GM12878 (cell line): ENCODE measurements around the gene N4BP3. TPM values are rescaled to one million over a fixed set of nuclear protein-coding genes. Genes with fewer than 3 reads are reported as not detected.
"Not testable (repeated sequence)": the region's sequence is repeated elsewhere in the genome, so short reads cannot be mapped to it uniquely, and the experiment has no call there.

Experiments
- ATAC-seq: fragments of 200-7000 bp; cut with Tn5 transposase; 3 replicates; pipeline ENCODE4 v1.9.1; 2020; ENCODE audit warnings: mild to moderate bottlenecking, moderate library complexity
- BruUV-seq: library from RNA; stranded (reverse); fragments of 400-500 nt; replicated peaks from 2 replicates; lab custom pipeline; 2021; lab: Mats Ljungman, UMichigan
- CTCF ChIA-PET: fragments of 300-600 bp; sonication (Branson Sonifier 250); formaldehyde crosslinking; extraction: SDS; loops from one replicate; lab custom pipeline; 2021; ENCODE audit warnings: inconsistent platforms; lab: Yijun Ruan, JAX
- POLR2A ChIA-PET: fragments of 350-600 bp; formaldehyde crosslinking; extraction: SDS; loops from one replicate; lab custom pipeline; 2021; ENCODE audit warnings: inconsistent platforms; lab: Charles Lee
- RAD21 ChIA-PET: fragments of 300-600 bp; sonication (Branson Sonifier 250); formaldehyde crosslinking; loops from one replicate; lab custom pipeline; 2023; ENCODE audit warnings: antibody characterized with exemption; ENCODE audit not compliant: unreplicated experiment; lab: Charles Lee
- SMC1A ChIA-PET: fragments of 300-600 bp; sonication (Branson Sonifier 250); formaldehyde crosslinking; loops from one replicate; lab custom pipeline; 2023; ENCODE audit not compliant: unreplicated experiment, uncharacterized antibody; lab: Charles Lee
- DNase-seq: peaks from one replicate; pipeline ENCODE4 v3.0.0-alpha.2; 2011; ENCODE audit warnings: low read depth, low spot score
- FAIRE-seq: peaks from 3 replicates; lab custom pipeline; 2011; peaks lifted over from hg19 to GRCh38; lab: Jason Lieb, UNC
- H2AFZ ChIP-seq: 2 replicates; pipeline ENCODE4 v1.6.0; 2011; ENCODE audit warnings: low read depth, low read length, control low read depth; ENCODE audit not compliant: control insufficient read depth
- H3K27ac ChIP-seq: 2 replicates; pipeline ENCODE4 v1.5.1; 2011; ENCODE audit warnings: control low read depth; ENCODE audit not compliant: control insufficient read depth, insufficient read depth
- H3K27me3 ChIP-seq, 2 experiments: replicated peaks in 1 of 2; 2 replicates each; pipeline versions ENCODE4 v1.6.0 to v1.6.1; 2011; ENCODE audit warnings: low read length in 1 of 2; ENCODE audit not compliant: control insufficient read depth in 2 of 2, insufficient read depth in 2 of 2
- H3K36me3 ChIP-seq, 2 experiments: 2 replicates each; pipeline ENCODE4 v1.5.1; 2011; ENCODE audit warnings: low read length in 1 of 2; ENCODE audit not compliant: control insufficient read depth in 2 of 2, insufficient read depth in 2 of 2
- H3K4me1 ChIP-seq: 2 replicates; pipeline ENCODE4 v1.6.1; 2011; ENCODE audit warnings: mild to moderate bottlenecking, low read length, moderate library complexity, mixed read lengths; ENCODE audit not compliant: control insufficient read depth, insufficient read depth
- H3K4me2 ChIP-seq: 2 replicates; pipeline ENCODE4 v1.6.0; 2011; ENCODE audit warnings: control low read depth; ENCODE audit not compliant: control insufficient read depth, insufficient read depth
- H3K4me3 ChIP-seq: fragments of 200-600 bp; sonication (generic); 2 replicates; pipeline ENCODE4 v1.5.1; 2016
- H3K79me2 ChIP-seq: 2 replicates; pipeline ENCODE4 v1.6.0; 2011; ENCODE audit warnings: low read length; ENCODE audit not compliant: control insufficient read depth, insufficient read depth
- H3K9ac ChIP-seq: 2 replicates; pipeline ENCODE4 v1.8.0; 2011; ENCODE audit warnings: low read length, control low read depth, mixed read lengths; ENCODE audit not compliant: control insufficient read depth, insufficient read depth
- H3K9me3 ChIP-seq: replicated peaks from 3 replicates; pipeline ENCODE4 v1.5.1; 2011; ENCODE audit warnings: mild to moderate bottlenecking, low read length; ENCODE audit not compliant: control insufficient read depth, insufficient read depth
- H4K20me1 ChIP-seq: 2 replicates; pipeline ENCODE4 v1.6.0; 2011; ENCODE audit not compliant: control insufficient read depth, insufficient read depth
- ATF7 ChIP-seq: fragments of 450-650 bp; IDR thresholded peaks from 2 replicates; pipeline ENCODE4 v1.6.1; 2016; ENCODE audit warnings: low read depth, mild to moderate bottlenecking
- EP300 ChIP-seq, 2 experiments: fragments of 150-350 bp in 1 of 2; IDR thresholded peaks; 2 replicates each; pipeline ENCODE4 v1.6.1; 2011 to 2012; ENCODE audit warnings: low read depth in 2 of 2, low read length in 2 of 2, borderline replicate concordance in 1 of 2, improper control_type of control experiment in 1 of 2, inconsistent platforms in 1 of 2; ENCODE audit not compliant: control insufficient read depth in 1 of 2
- FOXK2 ChIP-seq: fragments of 450-650 bp; IDR thresholded peaks from 2 replicates; pipeline ENCODE4 v1.6.1; 2017; ENCODE audit warnings: mild to moderate bottlenecking, moderate library complexity
- KAT2A ChIP-seq: conservative IDR thresholded peaks from 2 replicates; pipeline ENCODE4 v1.6.1; 2011; ENCODE audit warnings: low read depth, low read length; ENCODE audit not compliant: control insufficient read depth
- POLR2AphosphoS2 ChIP-seq: IDR thresholded peaks from 2 replicates; pipeline ENCODE4 v1.6.1; 2011; ENCODE audit warnings: low read depth, mild to moderate bottlenecking, low read length, improper control_type of control experiment, moderate library complexity
- SMAD5 ChIP-seq: IDR thresholded peaks from 2 replicates; pipeline ENCODE4 v1.6.1; 2016; ENCODE audit warnings: antibody characterized with exemption, low read depth
- STAT3 ChIP-seq: IDR thresholded peaks from 2 replicates; pipeline ENCODE4 v1.6.1; 2011; ENCODE audit warnings: low read depth, low read length, improper control_type of control experiment
- USF1 ChIP-seq: IDR thresholded peaks from 2 replicates; pipeline ENCODE4 v1.6.1; 2011; ENCODE audit warnings: borderline replicate concordance, low read depth, mild to moderate bottlenecking, moderate library complexity, mixed read lengths, low read length; ENCODE audit not compliant: insufficient read depth; ENCODE audit errors: extremely low read length
- YBX1 ChIP-seq: fragments of 450-650 bp; IDR thresholded peaks from 2 replicates; pipeline ENCODE4 v1.6.1; 2016; ENCODE audit warnings: antibody characterized with exemption
- ZNF592 ChIP-seq: fragments of 450-650 bp; IDR thresholded peaks from 2 replicates; pipeline ENCODE4 v1.6.1; 2017; ENCODE audit warnings: mild to moderate bottlenecking, moderate library complexity
- WGBS: methylation state at CpG from one replicate; pipeline ENCODE4 v1.1.6; 2016; ENCODE audit warnings: low lambda C conversion rate; ENCODE audit not compliant: insufficient replicate concordance, insufficient coverage; ENCODE audit errors: missing lambda C conversion rate; 5-methylcytosine and 5-hydroxymethylcytosine counted together
- in situ Hi-C: fragments of 300-500 bp; cut with MboI; formaldehyde crosslinking; loops from 9 replicates; pipeline ENCODE4 v1.14.3; 2018; ENCODE audit warnings: mixed read lengths
- intact Hi-C: fragments of 100-400 bp; cut with micrococcal nuclease; formaldehyde crosslinking; loops from one replicate; pipeline ENCODE4 v1.14.2; 2022; ENCODE audit not compliant: unreplicated experiment
- polyA plus RNA-seq, 11 experiments: library from polyadenylated mRNA; depleted of rRNA in 4 of 11; unstranded in 6 of 11; stranded (reverse) in 5 of 11; fragments of >200 nt; fragmentation: Nextera tagmentation in 4 of 11; fragmentation: Illumina TruSeq in 1 of 11; extraction: Ambion mirVana in 4 of 11; extraction: Trizol in 1 of 11; gene quantifications; 1 replicate in 1 of 11; 2 replicates in 10 of 11; pipeline versions ENCODE4 v1.2.1 to v1.2.3, GENCODE V29; 2011 to 2016; ENCODE audit warnings: inconsistent platforms in 2 of 11, missing spikeins in 2 of 11, low read depth in 1 of 11
- total RNA-seq, 4 experiments: library from RNA; depleted of rRNA in 3 of 4; stranded (reverse); fragments of >200 nt in 3 of 4; fragmentation: Illumina TruSeq in 1 of 4; extraction: Trizol in 1 of 4; gene quantifications; 2 replicates each; pipeline versions ENCODE4 v1.2.1 to v1.2.3, GENCODE V29; 2013 to 2021

N4BP3 gene
- total and polyA plus RNA-seq, 10 of the 15 experiments (the other 5 are each of a cell fraction or from before 2014, with no cell fraction given) = 0.06 to 13.0 (median 4.3) TPM

- H4K20me1 ChIP-seq, H3K4me3 ChIP-seq, ATAC-seq, H3K4me1 ChIP-seq, BruUV-seq, H3K27me3 ChIP-seq, H3K36me3 ChIP-seq, DNase-seq, H3K79me2 ChIP-seq, FAIRE-seq, H3K27ac ChIP-seq, H3K9me3 ChIP-seq, H2AFZ ChIP-seq, POLR2A ChIA-PET, H3K9ac ChIP-seq, H3K4me2 ChIP-seq: not testable (repeated sequence)
- SMC1A ChIA-PET = interaction anchor here (1.5 to 4.7 kb wide), 6 partner anchors 30 to 86 kb away, joined by 3 to 45 read pairs (median 10); no protein-coding TSS in a partner anchor
- RAD21 ChIA-PET = interaction anchor here (1.1 to 4.3 kb wide), 4 partner anchors 69 to 91 kb away, joined by 3 to 30 read pairs (median 14); partner anchors contain the start of gene NHP2
- in situ Hi-C loops = loop anchor here (5.0 kb wide), 1 partner anchor 70 kb away; no protein-coding TSS in a partner anchor
- intact Hi-C loops = loop anchor here (1.0 to 5.0 kb wide), 3 partner anchors 35 to 87 kb away; partner anchors contain the start of gene N4BP3
- CTCF ChIA-PET = interaction anchor here (0.8 to 9.1 kb wide), 14 partner anchors 27 to 108 kb away, joined by 3 to 183 read pairs (median 6); partner anchors contain the start of gene NHP2
- 52% methylated on average over 4 of the region's 4 CpGs for WGBS
Observed at GRCh38 chr5:178076965-178077364, 36.4 kb upstream of the N4BP3 start.

GRCh38 chr5:178077751-178078150 lies 35.6 kb upstream of the N4BP3 start:
- no peak for DNase-seq
- Histone ChIP-seq H3K79me2 (no peaks in the 10 kb centered on the region), H2AFZ (no peak overlapping the region), H3K4me2 (no peak overlapping the region), H3K4me1 (no peaks in the 10 kb centered on the region; the same call in 1 of the 2 replicates), H3K27me3 (no peaks in the 10 kb centered on the region), H3K36me3 (no peaks in the 10 kb centered on the region), H3K9me3 (no peaks in the 10 kb centered on the region), H3K27ac (no peak overlapping the region), H3K9ac (no peak overlapping the region), H3K4me3 (no peak overlapping the region), H4K20me1 (no peaks in the 10 kb centered on the region)
- intact Hi-C loops = loop anchor here (5.0 kb wide), 1 partner anchor 35 kb away; the partner anchor contains the start of gene N4BP3
- ATAC-seq = no peak
- in situ Hi-C loops = loop anchor here (5.0 kb wide), 1 partner anchor 70 kb away; no protein-coding TSS in a partner anchor
- ChIA-PET POLR2A (interaction anchor here (0.5 kb wide), 1 partner anchor 95 kb away, joined by 5 read pairs; no protein-coding TSS in a partner anchor), SMC1A (interaction anchor here (0.7 to 4.7 kb wide), 9 partner anchors 13 to 91 kb away, joined by 3 to 45 read pairs (median 4); no protein-coding TSS in a partner anchor), CTCF (interaction anchor here (0.8 to 9.1 kb wide), 10 partner anchors 14 to 104 kb away, joined by 3 to 183 read pairs (median 4); partner anchors contain the start of gene NHP2), RAD21 (interaction anchor here (0.6 to 4.3 kb wide), 8 partner anchors 38 to 96 kb away, joined by 3 to 30 read pairs (median 4); partner anchors contain the start of gene NHP2)
- FAIRE-seq = no peak
- 26% methylated on average over 5 of the region's 5 CpGs for WGBS
- no TSS peak for BruUV-seq
- no peak for TF ChIP-seq FOXK2
- no peak for TF ChIP-seq STAT3
- TF ChIP-seq USF1 = no peak
- no peak for TF ChIP-seq YBX1
- no peak for TF ChIP-seq EP300 (IDR thresholded peaks at IDR 0.05; ENCODE audit: borderline replicate concordance in 1 of 2, control insufficient read depth in 1 of 2, low read depth in 2 of 2, low read length in 2 of 2)
- TF ChIP-seq POLR2AphosphoS2 = no peak
- no peak for TF ChIP-seq KAT2A
- no peak for TF ChIP-seq ZNF592
- TF ChIP-seq SMAD5 = no peak
- TF ChIP-seq ATF7 = no peak
